Measurements from ENCODE around the gene BAD.

Gene BAD

GRCh38 chr11:64233913-64234586 lies 50.4 kb downstream of the BAD start, which contains the start of gene VEGFB:
Gene VEGFB (plus strand): TSS chr11:64234584. CDS start chr11:64234834, 250 bp downstream.
- peak in 2 of 3 donors; percentile 54 to 60 for DNase-seq
- H3K9me3 ChIP-seq (ENCODE audit: control extremely low read depth in 1 of 5, control insufficient read depth in 4 of 5, insufficient read depth in 2 of 5, low read depth in 1 of 5, low read length in 4 of 5) = no peaks in the 10 kb centered on the region
- peaks cover 0 to 21% (median 16%) of the 10 kb centered on the region in 4 experiments for H3K36me3 ChIP-seq (ENCODE audit: control insufficient read depth in 4 of 4, insufficient read depth in 4 of 4, low read length in 3 of 4)
- H3K4me1 ChIP-seq (ENCODE audit: control extremely low read depth in 1 of 4, control insufficient read depth in 4 of 4, insufficient read depth in 4 of 4, low read length in 3 of 4) = peaks cover 0 to 44% (median 41%) of the 10 kb centered on the region in 4 experiments
- 9% methylated on average over 47 of the region's 62 CpGs for WGBS (ENCODE audit: insufficient coverage)
- peak within 1 kb of the TSS; percentile 29 to 84 (median 70) for H3K4me3 ChIP-seq (ENCODE audit: control insufficient read depth in 1 of 7, extremely low read depth in 1 of 7, insufficient read depth in 4 of 7, low read depth in 2 of 7, low read length in 6 of 7)
- POLR2A ChIA-PET = interaction anchor here (1.0 kb wide), 1 partner anchor 26 kb away, joined by 3 read pairs; no protein-coding TSS in a partner anchor
- H3K27ac ChIP-seq (ENCODE audit: insufficient read depth in 1 of 2, low read depth in 1 of 2, low read length in 2 of 2, poor library complexity in 1 of 2, severe bottlenecking in 2 of 2) = peak within 1 kb of the TSS in 1 of 2 experiments; percentile 58
- no peaks in the 10 kb centered on the region for H3K27me3 ChIP-seq (replicated peaks in 2 of 5; ENCODE audit: control insufficient read depth in 4 of 5, insufficient read depth in 5 of 5, low read length in 4 of 5)
- CTCF ChIA-PET = interaction anchor here (1.3 to 5.4 kb wide), 3 partner anchors 11 to 28 kb away, joined by 6 to 58 read pairs (median 13); partner anchors contain the start of gene FERMT3

DNA sequence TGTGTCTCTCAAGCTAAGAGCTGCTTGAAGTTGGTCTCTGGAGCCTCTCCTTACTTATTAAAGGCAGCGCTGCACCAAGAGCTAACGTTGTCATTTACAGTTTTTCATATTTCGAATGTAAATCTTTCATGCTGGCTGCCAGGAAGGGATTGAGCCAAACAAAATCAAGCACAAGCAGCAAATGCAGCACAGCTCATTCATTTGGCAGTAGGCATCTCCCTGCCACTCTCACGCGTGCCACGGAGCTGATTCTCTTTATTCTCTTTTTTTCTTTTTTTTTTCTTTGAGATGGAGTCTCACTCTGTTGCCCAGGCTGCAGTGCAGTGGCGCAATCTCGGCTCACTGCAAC lies 51.5 kb downstream of the BAD start:
- no peaks in the 10 kb centered on the region for H3K9me3 ChIP-seq (ENCODE audit: control extremely low read depth in 1 of 5, control insufficient read depth in 4 of 5, insufficient read depth in 2 of 5, low read depth in 1 of 5, low read length in 4 of 5)
- 92% methylated on average over 6 of the region's 8 CpGs for WGBS (ENCODE audit: insufficient coverage)
- DNase-seq = no peak
- no peaks in the 10 kb centered on the region for H3K27me3 ChIP-seq (replicated peaks in 2 of 5; ENCODE audit: control insufficient read depth in 4 of 5, insufficient read depth in 5 of 5, low read length in 4 of 5)
- H3K4me1 ChIP-seq (ENCODE audit: control extremely low read depth in 1 of 4, control insufficient read depth in 4 of 4, insufficient read depth in 4 of 4, low read length in 3 of 4) = peaks cover 0 to 44% (median 42%) of the 10 kb centered on the region in 4 experiments
- no peak overlapping the region for H3K4me3 ChIP-seq (ENCODE audit: control insufficient read depth in 1 of 7, extremely low read depth in 1 of 7, insufficient read depth in 4 of 7, low read depth in 2 of 7, low read length in 6 of 7)
- H3K36me3 ChIP-seq (ENCODE audit: control insufficient read depth in 4 of 4, insufficient read depth in 4 of 4, low read length in 3 of 4) = peaks cover 0 to 11% (median 6%) of the 10 kb centered on the region in 4 experiments
- ChIA-PET POLR2A (no interaction called here), CTCF (interaction anchor here (0.6 to 5.4 kb wide), 5 partner anchors 13 to 1367 kb away, joined by 3 to 58 read pairs (median 6); partner anchors contain the start of gene FERMT3)
- no peak overlapping the region for H3K27ac ChIP-seq (ENCODE audit: insufficient read depth in 1 of 2, low read depth in 1 of 2, low read length in 2 of 2, poor library complexity in 1 of 2, severe bottlenecking in 2 of 2)

DNA sequence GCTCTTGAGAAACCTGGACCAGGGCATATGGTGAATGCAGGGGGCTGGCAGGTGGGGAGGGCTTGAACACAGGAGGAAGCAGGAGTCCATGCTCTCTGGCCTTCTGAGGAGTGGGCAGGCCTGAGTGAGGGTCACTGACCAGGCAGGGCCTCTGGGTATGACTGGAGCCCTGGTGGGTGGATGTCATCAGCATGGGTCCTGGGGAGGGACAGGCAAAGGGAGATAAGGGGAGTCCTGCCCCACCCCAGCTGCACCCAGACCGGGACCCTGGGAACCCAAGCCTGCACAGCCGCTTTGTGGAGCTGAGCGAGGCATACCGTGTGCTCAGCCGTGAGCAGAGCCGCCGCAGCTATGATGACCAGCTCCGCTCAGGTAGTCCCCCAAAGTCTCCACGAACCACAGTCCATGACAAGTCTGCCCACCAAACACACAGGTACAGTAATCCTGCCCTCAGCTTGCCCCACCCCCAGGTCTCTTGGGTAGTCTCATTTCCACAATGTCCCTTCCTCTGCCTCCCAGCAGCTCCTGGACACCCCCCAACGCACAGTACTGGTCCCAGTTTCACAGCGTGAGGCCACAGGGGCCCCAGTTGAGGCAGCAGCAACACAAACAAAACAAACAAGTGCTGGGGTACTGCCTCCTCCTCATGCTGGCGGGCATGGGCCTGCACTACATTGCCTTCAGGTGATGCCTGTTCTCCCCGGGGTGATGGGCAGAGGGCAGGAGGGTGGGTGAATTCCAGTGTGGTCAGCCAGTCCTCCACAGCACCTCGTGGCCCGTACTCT lies 52.1 kb downstream of the BAD start:
- no peaks in the 10 kb centered on the region for H3K27me3 ChIP-seq (replicated peaks in 2 of 5; ENCODE audit: control insufficient read depth in 4 of 5, insufficient read depth in 5 of 5, low read length in 4 of 5)
- ChIA-PET CTCF (interaction anchor here (0.6 to 5.4 kb wide), 9 partner anchors 13 to 1367 kb away, joined by 3 to 58 read pairs (median 5); partner anchors contain the start of genes FERMT3 and PLCB3), POLR2A (interaction anchor here (1.2 to 3.1 kb wide), 2 partner anchors 9 to 26 kb away, joined by 3 to 12 read pairs; partner anchors contain the start of genes FERMT3 and FKBP2)
- peaks cover 0 to 5% (median 3%) of the 10 kb centered on the region in 4 experiments for H3K36me3 ChIP-seq (ENCODE audit: control insufficient read depth in 4 of 4, insufficient read depth in 4 of 4, low read length in 3 of 4)
- DNase-seq = no peak
- H3K4me3 ChIP-seq (ENCODE audit: control insufficient read depth in 1 of 7, extremely low read depth in 1 of 7, insufficient read depth in 4 of 7, low read depth in 2 of 7, low read length in 6 of 7) = no peak overlapping the region
- peaks cover 0 to 47% (median 44%) of the 10 kb centered on the region in 4 experiments for H3K4me1 ChIP-seq (ENCODE audit: control extremely low read depth in 1 of 4, control insufficient read depth in 4 of 4, insufficient read depth in 4 of 4, low read length in 3 of 4)
- H3K9me3 ChIP-seq (ENCODE audit: control extremely low read depth in 1 of 5, control insufficient read depth in 4 of 5, insufficient read depth in 2 of 5, low read depth in 1 of 5, low read length in 4 of 5) = no peaks in the 10 kb centered on the region
- WGBS (ENCODE audit: insufficient coverage) = 90% methylated on average over 15 of the region's 15 CpGs
- H3K27ac ChIP-seq (ENCODE audit: insufficient read depth in 1 of 2, low read depth in 1 of 2, low read length in 2 of 2, poor library complexity in 1 of 2, severe bottlenecking in 2 of 2) = no peak overlapping the region

DNA sequence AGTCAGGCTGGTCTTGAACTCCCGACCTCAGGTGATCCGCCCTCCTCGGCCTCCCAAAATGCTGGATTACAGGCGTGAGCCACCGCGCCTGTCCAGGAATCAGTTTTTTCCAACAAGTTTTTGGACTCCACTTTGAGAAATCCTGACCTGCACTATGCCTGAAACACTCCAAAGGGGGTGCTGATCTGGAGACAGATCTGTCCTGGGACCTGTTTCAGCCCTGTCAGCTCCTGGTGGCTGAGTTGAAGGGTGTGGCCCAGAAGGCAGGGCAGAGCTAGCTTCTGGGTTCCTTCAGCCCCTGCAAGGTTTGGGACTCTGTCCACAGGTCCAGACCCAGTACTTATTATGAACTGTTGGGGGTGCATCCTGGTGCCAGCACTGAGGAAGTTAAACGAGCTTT lies 52.9 kb downstream of the BAD start:
- H3K9me3 ChIP-seq (ENCODE audit: control extremely low read depth in 1 of 5, control insufficient read depth in 4 of 5, insufficient read depth in 2 of 5, low read depth in 1 of 5, low read length in 4 of 5) = no peaks in the 10 kb centered on the region
- no peak overlapping the region for H3K27ac ChIP-seq (ENCODE audit: insufficient read depth in 1 of 2, low read depth in 1 of 2, low read length in 2 of 2, poor library complexity in 1 of 2, severe bottlenecking in 2 of 2)
- H3K36me3 ChIP-seq (ENCODE audit: control insufficient read depth in 4 of 4, insufficient read depth in 4 of 4, low read length in 3 of 4) = peaks cover 0 to 4% (median 0%) of the 10 kb centered on the region in 4 experiments
- WGBS (ENCODE audit: insufficient coverage) = 84% methylated on average over 6 of the region's 7 CpGs
- ChIA-PET CTCF (interaction anchor here (0.9 to 5.4 kb wide), 5 partner anchors 16 to 71 kb away, joined by 3 to 58 read pairs (median 3); partner anchors contain the start of genes FERMT3 and PLCB3), POLR2A (interaction anchor here (1.2 to 3.1 kb wide), 3 partner anchors 10 to 25 kb away, joined by 3 to 12 read pairs (median 4); partner anchors contain the start of genes FERMT3 and FKBP2)
- H3K27me3 ChIP-seq (replicated peaks in 2 of 5; ENCODE audit: control insufficient read depth in 4 of 5, insufficient read depth in 5 of 5, low read length in 4 of 5) = no peaks in the 10 kb centered on the region
- DNase-seq = no peak
- H3K4me1 ChIP-seq (ENCODE audit: control extremely low read depth in 1 of 4, control insufficient read depth in 4 of 4, insufficient read depth in 4 of 4, low read length in 3 of 4) = peaks cover 0 to 56% (median 53%) of the 10 kb centered on the region in 4 experiments
- peak overlapping the region in 1 of 7 experiments; percentile 21 for H3K4me3 ChIP-seq (ENCODE audit: control insufficient read depth in 1 of 7, extremely low read depth in 1 of 7, insufficient read depth in 4 of 7, low read depth in 2 of 7, low read length in 6 of 7)

DNA sequence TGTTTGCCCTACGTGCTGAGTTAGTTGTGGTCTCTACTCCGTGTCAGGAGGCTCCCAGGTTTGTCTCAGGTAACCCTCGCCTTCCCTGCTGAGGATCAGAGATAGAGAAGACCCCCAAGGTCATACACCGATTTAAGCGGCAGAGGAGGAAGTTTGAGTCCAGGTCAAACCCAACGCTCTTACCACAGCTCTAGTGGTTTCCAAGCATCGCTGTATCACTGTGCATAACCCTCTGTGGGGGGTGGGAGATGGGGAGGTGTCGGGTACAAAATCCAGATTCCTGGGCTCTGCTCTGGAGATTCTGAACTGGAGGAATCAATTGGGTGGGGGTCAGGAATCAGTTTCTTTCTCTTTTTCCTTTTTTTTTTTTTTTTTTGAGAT lies 53.5 kb downstream of the BAD start:
- Histone ChIP-seq H3K9me3 (ENCODE audit: control extremely low read depth in 1 of 5, control insufficient read depth in 4 of 5, insufficient read depth in 2 of 5, low read depth in 1 of 5, low read length in 4 of 5) (no peaks in the 10 kb centered on the region), H3K4me1 (ENCODE audit: control extremely low read depth in 1 of 4, control insufficient read depth in 4 of 4, insufficient read depth in 4 of 4, low read length in 3 of 4) (peaks cover 0 to 59% (median 57%) of the 10 kb centered on the region in 4 experiments), H3K36me3 (ENCODE audit: control insufficient read depth in 4 of 4, insufficient read depth in 4 of 4, low read length in 3 of 4) (peaks cover 0 to 4% (median 0%) of the 10 kb centered on the region in 4 experiments), H3K27me3 (replicated peaks in 2 of 5; ENCODE audit: control insufficient read depth in 4 of 5, insufficient read depth in 5 of 5, low read length in 4 of 5) (no peaks in the 10 kb centered on the region), H3K4me3 (ENCODE audit: control insufficient read depth in 1 of 7, extremely low read depth in 1 of 7, insufficient read depth in 4 of 7, low read depth in 2 of 7, low read length in 6 of 7) (peak overlapping the region; percentile 72 to 92 (median 77)), H3K27ac (ENCODE audit: insufficient read depth in 1 of 2, low read depth in 1 of 2, low read length in 2 of 2, poor library complexity in 1 of 2, severe bottlenecking in 2 of 2) (peak overlapping the region in 1 of 2 experiments; percentile 83)
- ChIA-PET CTCF (interaction anchor here (0.5 to 5.4 kb wide), 3 partner anchors 20 to 70 kb away, joined by 4 to 58 read pairs (median 6); partner anchors contain the start of genes FERMT3 and PLCB3), POLR2A (interaction anchor here (1.2 to 3.1 kb wide), 4 partner anchors 10 to 24 kb away, joined by 3 to 12 read pairs (median 4); partner anchors contain the start of genes FERMT3 and FKBP2)
- peak; percentile 53 to 86 (median 83) for DNase-seq
- 0% methylated on average over 3 of the region's 8 CpGs for WGBS (ENCODE audit: insufficient coverage)

- ChIA-PET CTCF (interaction anchor here (0.5 to 5.4 kb wide), 3 partner anchors 24 to 74 kb away, joined by 3 to 58 read pairs (median 4); partner anchors contain the start of gene FERMT3), POLR2A (interaction anchor here (0.6 to 3.1 kb wide), 5 partner anchors 11 to 71 kb away, joined by 3 to 12 read pairs (median 4); partner anchors contain the start of genes FERMT3 and FKBP2)
- WGBS (ENCODE audit: insufficient coverage) = under 1% methylated on average over 60 of the region's 62 CpGs
- Histone ChIP-seq H3K4me3 (ENCODE audit: control insufficient read depth in 1 of 7, extremely low read depth in 1 of 7, insufficient read depth in 4 of 7, low read depth in 2 of 7, low read length in 6 of 7) (peak within 1 kb of the TSS; percentile 72 to 92 (median 77)), H3K27me3 (replicated peaks in 2 of 5; ENCODE audit: control insufficient read depth in 4 of 5, insufficient read depth in 5 of 5, low read length in 4 of 5) (no peaks in the 10 kb centered on the region), H3K4me1 (ENCODE audit: control extremely low read depth in 1 of 4, control insufficient read depth in 4 of 4, insufficient read depth in 4 of 4, low read length in 3 of 4) (peaks cover 0 to 60% (median 58%) of the 10 kb centered on the region in 4 experiments), H3K36me3 (ENCODE audit: control insufficient read depth in 4 of 4, insufficient read depth in 4 of 4, low read length in 3 of 4) (peaks cover 0 to 4% (median 0%) of the 10 kb centered on the region in 4 experiments), H3K27ac (ENCODE audit: insufficient read depth in 1 of 2, low read depth in 1 of 2, low read length in 2 of 2, poor library complexity in 1 of 2, severe bottlenecking in 2 of 2) (peak within 1 kb of the TSS; percentile 40 to 83), H3K9me3 (ENCODE audit: control extremely low read depth in 1 of 5, control insufficient read depth in 4 of 5, insufficient read depth in 2 of 5, low read depth in 1 of 5, low read length in 4 of 5) (no peaks in the 10 kb centered on the region)
- peak; percentile 88 to 93 (median 92) for DNase-seq
Observed at GRCh38 chr11:64230171-64230984, 54.1 kb downstream of the BAD start, which contains the start of gene DNAJC4. Gene DNAJC4 (plus strand): TSS chr11:64230548. CDS start chr11:64230855, 307 bp downstream.

Measured in common myeloid progenitor, CD34-positive (primary cell).